NCI-H187 treated with DMSO at 0.1 percent for 48 hours (cell line): ENCODE measurements around the gene KLHL11.
"Not testable (repeated sequence)": the region's sequence is repeated elsewhere in the genome, so short reads cannot be mapped to it uniquely, and the experiment has no call there.

Source experiments
- DNase-seq: peaks from one replicate; lab custom pipeline; 2025; lab: John Stamatoyannopoulos, UW

The KLHL11 gene

GRCh38 chr17:41836550-41837196, 28.6 kb downstream of the KLHL11 start:
- DNase-seq = no peak

- no peak for DNase-seq
Observed at GRCh38 chr17:41835800-41836549, 29.2 kb downstream of the KLHL11 start, which contains the start of gene NT5C3B. NT5C3B (minus strand) TSS chr17:41836232; CDS start chr17:41836193, 39 bp downstream.

- DNase-seq = no peak
Observed at GRCh38 chr17:41835214-41835799, 29.9 kb downstream of the KLHL11 start.

- DNase-seq = not testable (repeated sequence)
Observed at GRCh38 chr17:41829961-41830360, 35.3 kb downstream of the KLHL11 start.

- DNase-seq = no peak
Observed at GRCh38 chr17:41825175-41825845, 39.9 kb downstream of the KLHL11 start.

- DNase-seq = no peak
Observed at GRCh38 chr17:41824086-41824485, 41.1 kb downstream of the KLHL11 start.

GRCh38 chr17:41823580-41823979, 41.6 kb downstream of the KLHL11 start:
- no peak for DNase-seq

GRCh38 chr17:41823141-41823524, 42.1 kb downstream of the KLHL11 start:
- no peak for DNase-seq

- no peak for DNase-seq
Observed at GRCh38 chr17:41822216-41823140, 42.7 kb downstream of the KLHL11 start.

GRCh38 chr17:41821776-41822175, 43.4 kb downstream of the KLHL11 start:
- no peak for DNase-seq

- no peak for DNase-seq
Observed at GRCh38 chr17:41818024-41818423, 47.2 kb downstream of the KLHL11 start.

- DNase-seq = no peak
Observed at GRCh38 chr17:41816637-41817320, 48.4 kb downstream of the KLHL11 start.

GRCh38 chr17:41814195-41814594, 51.0 kb downstream of the KLHL11 start:
- no peak for DNase-seq

- no peak for DNase-seq
Observed at GRCh38 chr17:41813699-41814124, 51.5 kb downstream of the KLHL11 start.

GRCh38 chr17:41813152-41813680, 52.0 kb downstream of the KLHL11 start:
- no peak for DNase-seq

- no peak for DNase-seq
Observed at GRCh38 chr17:41812381-41813151, 52.7 kb downstream of the KLHL11 start, which contains the start of gene FKBP10. FKBP10 (plus strand) TSS chr17:41813004; CDS start chr17:41813035, 31 bp downstream.

- DNase-seq = no peak
Observed at GRCh38 chr17:41811549-41812380, 53.5 kb downstream of the KLHL11 start, which contains the start of gene P3H4. P3H4 (minus strand) TSS chr17:41811949; CDS start chr17:41811915, 34 bp downstream.
